HL-60 (cell line): ENCODE data around the gene GTPBP1.

Source experiments
- DNase-seq, 2 experiments: peaks; one replicate each; pipeline ENCODE4 v3.0.0-alpha.2; 2010 to 2020; ENCODE audit warnings: low read depth in 1 of 2, low spot score in 1 of 2
- H3K27ac ChIP-seq: fragments of 250-450 bp; sonication (Bioruptor Pico); replicated peaks from 2 replicates; pipeline ENCODE4 v1.5.1; 2020; ENCODE audit warnings: mild to moderate bottlenecking, moderate library complexity
- H3K27me3 ChIP-seq: fragments of 250-450 bp; sonication (Bioruptor Pico); 2 replicates; pipeline ENCODE4 v1.5.1; 2021; ENCODE audit warnings: mild to moderate bottlenecking, moderate library complexity; ENCODE audit not compliant: insufficient read depth, poor library complexity, severe bottlenecking
- H3K4me3 ChIP-seq: replicated peaks from 2 replicates; pipeline ENCODE4 v1.5.1; 2011; ENCODE audit warnings: mild to moderate bottlenecking, control low read depth, low read length; ENCODE audit not compliant: insufficient read depth
- CTCF ChIP-seq: IDR thresholded peaks from one replicate; pipeline ENCODE4 v1.5.1; 2011; ENCODE audit warnings: low read length, control low read depth, inconsistent platforms; ENCODE audit not compliant: insufficient read depth
- GABPA ChIP-seq: IDR thresholded peaks from 2 replicates; pipeline ENCODE4 v1.6.1; 2012; ENCODE audit warnings: low read depth
- POLR2AphosphoS5 ChIP-seq: IDR thresholded peaks from 2 replicates; pipeline ENCODE4 v1.6.1; 2012; ENCODE audit warnings: low read depth
- REST ChIP-seq: IDR thresholded peaks from 2 replicates; pipeline ENCODE4 v1.6.1; 2012; ENCODE audit warnings: low read depth; ENCODE audit not compliant: insufficient replicate concordance
- SPI1 ChIP-seq: IDR thresholded peaks from 2 replicates; pipeline ENCODE4 v1.6.1; 2012; ENCODE audit warnings: low read depth, mild to moderate bottlenecking, borderline replicate concordance

Gene GTPBP1

GRCh38 chr22:38753948-38754750 is 48.4 kb downstream of the GTPBP1 start:
- H3K27me3 ChIP-seq: no peaks in the 10 kb centered on the region
- H3K27ac ChIP-seq: peak overlapping the region; percentile 76
- H3K4me3 ChIP-seq: peak overlapping the region; percentile 72
- DNase-seq: peak in 1 of 2 experiments; percentile 49
- TF ChIP-seq GABPA (no peak), REST (no peak), SPI1 (no peak), POLR2AphosphoS5 (no peak), CTCF (no peak)

- Histone ChIP-seq H3K4me3 (peak overlapping the region; percentile 72), H3K27ac (peak overlapping the region; percentile 76), H3K27me3 (no peaks in the 10 kb centered on the region)
- TF ChIP-seq REST: no peak
- TF ChIP-seq SPI1: peak; percentile 70; the same call in 1 of the 2 replicates
- no peak for TF ChIP-seq GABPA
- TF ChIP-seq CTCF: no peak
- peak; percentile 9; the same call in 1 of the 2 replicates for TF ChIP-seq POLR2AphosphoS5
- DNase-seq: peak in 1 of 2 experiments; percentile 88
Observed at GRCh38 chr22:38754751-38755154, 49.0 kb downstream of the GTPBP1 start.

- peak overlapping the region; percentile 76 for H3K27ac ChIP-seq
- peak; percentile 51 to 67 for DNase-seq
Observed at GRCh38 chr22:38755155-38755910, 49.6 kb downstream of the GTPBP1 start.

More at GRCh38 chr22:38755155-38755910, 49.6 kb downstream of the GTPBP1 start:
- Histone ChIP-seq H3K4me3 (peak overlapping the region; percentile 72), H3K27me3 (no peaks in the 10 kb centered on the region)
- no peak; the same call in 1 of the 2 replicates for TF ChIP-seq POLR2AphosphoS5
- TF ChIP-seq CTCF: no peak
